Astrocyte (in vitro differentiated cells and primary cell): ENCODE measurements around the gene ADH4. TPM values are rescaled to one million over a fixed set of nuclear protein-coding genes. Genes with fewer than 3 reads are reported as not detected.

Source experiments
- DNase-seq: peaks from one replicate; pipeline ENCODE4 v3.0.0-alpha.2; 2010; ENCODE audit warnings: low read depth
- FAIRE-seq: peaks from 2 replicates; lab custom pipeline; 2011; peaks lifted over from hg19 to GRCh38; lab: Jason Lieb, UNC
- H2AFZ ChIP-seq: 2 replicates; pipeline ENCODE4 v1.6.0; 2012; ENCODE audit warnings: low read depth, low read length, inconsistent platforms
- H3K27ac ChIP-seq: 2 replicates; pipeline ENCODE4 v1.5.1; 2011; ENCODE audit warnings: low read depth, low read length, inconsistent platforms
- H3K27me3 ChIP-seq: 2 replicates; pipeline ENCODE4 v1.6.0; 2011; ENCODE audit warnings: low read length, inconsistent platforms; ENCODE audit not compliant: insufficient read depth
- H3K36me3 ChIP-seq: 2 replicates; pipeline ENCODE4 v1.5.1; 2011; ENCODE audit warnings: low read length, inconsistent platforms; ENCODE audit not compliant: insufficient read depth
- H3K4me1 ChIP-seq: 2 replicates; pipeline ENCODE4 v1.5.1; 2011; ENCODE audit warnings: low read length, inconsistent platforms; ENCODE audit not compliant: insufficient read depth
- H3K4me2 ChIP-seq: 2 replicates; pipeline ENCODE4 v1.6.0; 2012; ENCODE audit warnings: low read length, inconsistent platforms
- H3K4me3 ChIP-seq: 2 replicates; pipeline ENCODE4 v1.5.1; 2011; ENCODE audit warnings: low read depth, mild to moderate bottlenecking, low read length, inconsistent platforms; ENCODE audit not compliant: insufficient read depth
- H3K79me2 ChIP-seq: 2 replicates; pipeline ENCODE4 v1.6.0; 2012; ENCODE audit warnings: mild to moderate bottlenecking, low read length, inconsistent platforms; ENCODE audit not compliant: insufficient read depth
- H3K9ac ChIP-seq: 2 replicates; pipeline ENCODE4 v1.6.0; 2012; ENCODE audit warnings: mild to moderate bottlenecking, low read length, inconsistent platforms
- H3K9me3 ChIP-seq: 2 replicates; pipeline ENCODE4 v1.5.1; 2012; ENCODE audit warnings: low read depth, mild to moderate bottlenecking, low read length, inconsistent platforms; ENCODE audit not compliant: insufficient read depth
- H4K20me1 ChIP-seq: 2 replicates; pipeline ENCODE4 v1.6.0; 2012; ENCODE audit warnings: low read length, inconsistent platforms; ENCODE audit not compliant: insufficient read depth
- H3K27ac Mint-ChIP-seq: one replicate; pipeline ENCODE4 v1.8.0; 2021; ENCODE audit warnings: mild to moderate bottlenecking, mixed read lengths; ENCODE audit not compliant: unreplicated experiment
- H3K27me3 Mint-ChIP-seq: one replicate; pipeline ENCODE4 v1.8.0; 2021; ENCODE audit warnings: low read depth, mixed read lengths; ENCODE audit not compliant: unreplicated experiment
- H3K36me3 Mint-ChIP-seq: one replicate; pipeline ENCODE4 v1.8.0; 2021; ENCODE audit warnings: low read depth, mixed read lengths; ENCODE audit not compliant: unreplicated experiment
- H3K4me1 Mint-ChIP-seq: one replicate; pipeline ENCODE4 v1.8.0; 2021; ENCODE audit warnings: low read depth, mixed read lengths; ENCODE audit not compliant: unreplicated experiment
- H3K4me3 Mint-ChIP-seq: one replicate; pipeline ENCODE4 v1.8.0; 2021; ENCODE audit warnings: mild to moderate bottlenecking, moderate library complexity, mixed read lengths; ENCODE audit not compliant: unreplicated experiment
- H3K9me3 Mint-ChIP-seq: one replicate; pipeline ENCODE4 v1.8.0; 2021; ENCODE audit warnings: mild to moderate bottlenecking, mixed read lengths; ENCODE audit not compliant: unreplicated experiment
- EZH2 ChIP-seq: IDR thresholded peaks from 2 replicates; pipeline ENCODE4 v1.6.1; 2012; ENCODE audit warnings: mild to moderate bottlenecking, low read length, inconsistent platforms; ENCODE audit not compliant: insufficient read depth
- total RNA-seq: library from RNA; stranded (reverse); gene quantifications from 2 replicates; pipeline ENCODE4 v1.2.1, GENCODE V29; 2021
- TF ChIP-seq, protein P1 (sequence below): IDR thresholded peaks from 2 replicates; pipeline ENCODE4 v1.5.1; 2011; ENCODE audit warnings: low read depth, mild to moderate bottlenecking, inconsistent platforms, low read length, moderate library complexity; ENCODE audit not compliant: insufficient read depth

The ADH4 gene
- total RNA-seq, 1 donor from 2014 or later, result not detected

DNA sequence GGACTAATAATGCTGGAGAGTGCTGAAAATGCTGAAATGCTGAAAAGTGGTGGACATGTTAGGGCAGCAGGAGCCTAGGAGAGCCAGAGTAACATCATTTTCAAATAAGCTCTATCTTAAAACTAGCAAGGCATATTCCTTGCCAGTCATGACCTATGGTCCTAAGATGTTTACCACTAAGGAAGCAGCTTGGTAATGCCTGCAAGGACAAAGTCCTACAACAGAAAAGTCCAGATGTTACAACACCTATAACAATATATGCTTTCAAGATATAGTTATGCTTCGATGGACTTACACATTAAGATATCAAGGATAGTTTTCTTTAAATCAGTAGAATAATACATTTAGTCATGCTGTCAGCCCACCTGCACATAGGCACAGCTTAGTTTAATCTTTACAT, 4.5 kb upstream of the ADH4 start:
- Histone ChIP-seq H3K9ac (no peak overlapping the region), H3K79me2 (no peaks in the 10 kb centered on the region), H3K27ac (no peak overlapping the region), H3K9me3 (no peaks in the 10 kb centered on the region), H3K4me1 (no peaks in the 10 kb centered on the region), H2AFZ (no peak overlapping the region), H3K4me2 (no peak overlapping the region), H3K27me3 (no peaks in the 10 kb centered on the region), H3K4me3 (no peak overlapping the region), H3K36me3 (no peaks in the 10 kb centered on the region), H4K20me1 (no peaks in the 10 kb centered on the region)
- H3K4me3 Mint-ChIP-seq, result no peak overlapping the region
- peaks cover 8% of the 10 kb centered on the region for H3K9me3 Mint-ChIP-seq
- TF ChIP-seq, protein P1, sequence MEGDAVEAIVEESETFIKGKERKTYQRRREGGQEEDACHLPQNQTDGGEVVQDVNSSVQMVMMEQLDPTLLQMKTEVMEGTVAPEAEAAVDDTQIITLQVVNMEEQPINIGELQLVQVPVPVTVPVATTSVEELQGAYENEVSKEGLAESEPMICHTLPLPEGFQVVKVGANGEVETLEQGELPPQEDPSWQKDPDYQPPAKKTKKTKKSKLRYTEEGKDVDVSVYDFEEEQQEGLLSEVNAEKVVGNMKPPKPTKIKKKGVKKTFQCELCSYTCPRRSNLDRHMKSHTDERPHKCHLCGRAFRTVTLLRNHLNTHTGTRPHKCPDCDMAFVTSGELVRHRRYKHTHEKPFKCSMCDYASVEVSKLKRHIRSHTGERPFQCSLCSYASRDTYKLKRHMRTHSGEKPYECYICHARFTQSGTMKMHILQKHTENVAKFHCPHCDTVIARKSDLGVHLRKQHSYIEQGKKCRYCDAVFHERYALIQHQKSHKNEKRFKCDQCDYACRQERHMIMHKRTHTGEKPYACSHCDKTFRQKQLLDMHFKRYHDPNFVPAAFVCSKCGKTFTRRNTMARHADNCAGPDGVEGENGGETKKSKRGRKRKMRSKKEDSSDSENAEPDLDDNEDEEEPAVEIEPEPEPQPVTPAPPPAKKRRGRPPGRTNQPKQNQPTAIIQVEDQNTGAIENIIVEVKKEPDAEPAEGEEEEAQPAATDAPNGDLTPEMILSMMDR, result no peak
- TF ChIP-seq EZH2, result no peak
- no peak overlapping the region for H3K27ac Mint-ChIP-seq
- H3K27me3 Mint-ChIP-seq, result no peaks in the 10 kb centered on the region
- DNase-seq (no peak), FAIRE-seq (no peak)
- H3K36me3 Mint-ChIP-seq, result no peaks in the 10 kb centered on the region
- H3K4me1 Mint-ChIP-seq, result no peaks in the 10 kb centered on the region

DNA sequence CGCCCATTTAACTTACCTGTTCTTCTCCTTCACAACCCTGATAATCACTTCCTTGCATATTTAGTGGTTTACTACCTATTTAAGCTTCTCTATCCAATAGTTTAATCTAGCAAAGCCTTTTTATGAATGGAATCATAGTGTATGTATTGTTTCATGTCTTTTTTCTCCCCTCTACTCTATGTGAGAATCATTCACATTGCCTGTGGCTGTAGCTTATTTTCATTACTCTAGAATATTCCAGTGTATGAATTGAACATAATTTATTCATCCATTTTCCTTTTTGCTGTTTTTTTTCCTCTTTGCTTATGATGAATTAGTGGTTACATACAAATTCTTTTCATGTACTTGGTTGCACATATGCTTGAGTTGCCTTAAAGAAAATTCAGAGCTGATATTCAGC, 490 bp upstream of the ADH4 start:
- Histone ChIP-seq H3K9me3 (no peaks in the 10 kb centered on the region), H3K79me2 (no peaks in the 10 kb centered on the region), H3K36me3 (no peaks in the 10 kb centered on the region), H3K4me2 (no peak overlapping the region), H2AFZ (no peak overlapping the region), H3K4me3 (no peak overlapping the region), H3K9ac (no peak overlapping the region), H3K27me3 (no peaks in the 10 kb centered on the region), H3K4me1 (no peaks in the 10 kb centered on the region), H4K20me1 (no peaks in the 10 kb centered on the region), H3K27ac (no peak overlapping the region)
- Mint-ChIP-seq H3K27me3 (no peaks in the 10 kb centered on the region), H3K4me1 (no peaks in the 10 kb centered on the region), H3K9me3 (no peaks in the 10 kb centered on the region), H3K27ac (no peak overlapping the region), H3K36me3 (no peaks in the 10 kb centered on the region), H3K4me3 (no peak overlapping the region)
- TF ChIP-seq EZH2, result no peak
- TF ChIP-seq, protein P1, result no peak
- DNase-seq (no peak), FAIRE-seq (no peak)

DNA sequence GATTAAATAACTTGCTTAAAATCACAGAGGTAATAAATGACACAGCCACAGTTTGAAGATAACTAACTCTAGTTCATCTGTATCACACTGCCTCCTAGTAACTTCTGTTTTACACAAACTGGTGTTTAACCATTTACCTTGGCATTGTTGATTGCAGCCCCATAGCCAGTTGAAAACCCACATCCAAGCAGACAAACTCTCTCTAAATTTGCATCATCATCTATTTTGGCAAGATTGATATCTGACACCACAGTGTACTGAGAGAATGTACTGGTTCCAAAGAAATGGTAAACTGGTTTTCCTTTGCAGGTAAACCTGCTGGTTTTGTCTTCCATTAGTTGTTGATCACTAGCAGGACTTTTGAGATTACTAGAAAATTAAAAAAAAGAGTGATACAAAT, 7.8 kb downstream of the ADH4 start:
- H3K27me3 Mint-ChIP-seq, result no peaks in the 10 kb centered on the region
- H3K79me2 ChIP-seq, result no peaks in the 10 kb centered on the region
- no peak for FAIRE-seq

More for the DNA sequence above, 7.8 kb downstream of the ADH4 start:
- H3K27me3 ChIP-seq, result no peaks in the 10 kb centered on the region
- Mint-ChIP-seq H3K9me3 (no peaks in the 10 kb centered on the region), H3K4me3 (no peak overlapping the region), H3K27ac (no peak overlapping the region), H3K4me1 (no peaks in the 10 kb centered on the region), H3K36me3 (no peaks in the 10 kb centered on the region)
- no peaks in the 10 kb centered on the region for H3K4me1 ChIP-seq
- H3K4me3 ChIP-seq, result no peak overlapping the region
- H3K9ac ChIP-seq, result no peak overlapping the region
- no peak overlapping the region for H3K4me2 ChIP-seq
- TF ChIP-seq EZH2, result no peak
- TF ChIP-seq, protein P1, result no peak
- no peak overlapping the region for H2AFZ ChIP-seq
- no peaks in the 10 kb centered on the region for H4K20me1 ChIP-seq
- H3K27ac ChIP-seq, result no peak overlapping the region
- no peak for DNase-seq
- no peaks in the 10 kb centered on the region for H3K36me3 ChIP-seq
- no peaks in the 10 kb centered on the region for H3K9me3 ChIP-seq
